MM.1S (cell line): ENCODE measurements around the gene POLE4.

ENCODE experiments used
- CTCF ChIP-seq: fragments of 300-600 bp; sonication (generic); IDR thresholded peaks from 2 replicates; pipeline ENCODE4 v1.5.1; 2016; ENCODE audit warnings: antibody characterized with exemption, low read length, mixed read lengths
- EZH2 ChIP-seq: fragments of 300-600 bp; sonication (generic); optimal IDR thresholded peaks from 2 replicates; pipeline ENCODE3; 2017; ENCODE audit warnings: low read depth, mild to moderate bottlenecking, antibody characterized with exemption, low read length, mixed read lengths
- EZH2phosphoT487 ChIP-seq: fragments of 300-600 bp; sonication (generic); IDR thresholded peaks from 2 replicates; pipeline ENCODE4 v1.6.1; 2018; ENCODE audit warnings: antibody characterized with exemption, low read length

- no peak for TF ChIP-seq CTCF
- TF ChIP-seq EZH2: no peak
- TF ChIP-seq EZH2phosphoT487: no peak
These were observed 4.0 kb upstream of the POLE4 start for GRCh38 chr2:74954500-74954874.
